Measurements from ENCODE around the gene CCDC90B. TPM values are rescaled to one million over a fixed set of nuclear protein-coding genes. Genes with fewer than 3 reads are reported as not detected.

CCDC90B gene
- total and polyA plus RNA-seq, 2 of the 8 experiments (the other 6 are each of a cell fraction or from before 2014, with no cell fraction given): 21.8 to 54.5 TPM

- POLR2A ChIA-PET (ENCODE audit: partially characterized antibody): no interaction called here
- FAIRE-seq: no peak
These were observed 36.7 kb downstream of the CCDC90B start for GRCh38 chr11:83249445-83249844.

More at GRCh38 chr11:83249445-83249844, 36.7 kb downstream of the CCDC90B start:
- H3K9ac ChIP-seq (replicated peaks in 1 of 4; ENCODE audit: extremely low read depth in 1 of 4, low read depth in 3 of 4, low read length in 3 of 4): no peak overlapping the region
- CTCF ChIA-PET (ENCODE audit: partially characterized antibody): interaction anchor here (0.7 to 4.6 kb wide), 51 partner anchors 8 to 575 kb away, joined by 3 to 69 read pairs (median 4); no protein-coding TSS in a partner anchor
- H4K5ac ChIP-seq (ENCODE audit: insufficient read length, low read depth, low read length): no peak overlapping the region
- H2BK15ac ChIP-seq (ENCODE audit: low read length): no peak overlapping the region
- no peak for DNase-seq (ENCODE audit: low read depth in 1 of 2, low spot score in 2 of 2)
- no peak overlapping the region for H3K18ac ChIP-seq (ENCODE audit: extremely low read depth, low read length)
- no peak overlapping the region for H2AK5ac ChIP-seq (ENCODE audit: low read depth, low read length)
- no peak overlapping the region for H4K91ac ChIP-seq (replicated peaks; ENCODE audit: insufficient read length, low read length)
- H3K79me2 ChIP-seq (ENCODE audit: control insufficient read depth in 1 of 2, insufficient read depth in 2 of 2, low read length in 2 of 2): no peaks in the 10 kb centered on the region
- no peaks in the 10 kb centered on the region for H3K36me3 ChIP-seq (ENCODE audit: control insufficient read depth in 2 of 4, insufficient read depth in 4 of 4, low read length in 3 of 4)
- H4K20me1 ChIP-seq (replicated peaks in 1 of 2; ENCODE audit: control insufficient read depth in 1 of 2, insufficient read depth in 2 of 2, low read length in 2 of 2): peaks cover 0 to 2% of the 10 kb centered on the region in 2 experiments
- H3K56ac ChIP-seq (replicated peaks; ENCODE audit: insufficient read length, low read depth, low read length): no peak overlapping the region
- H3K4me2 ChIP-seq (ENCODE audit: insufficient read depth in 1 of 2, low read depth in 2 of 2, low read length in 2 of 2): no peak overlapping the region
- no peak overlapping the region for H2BK120ac ChIP-seq (replicated peaks; ENCODE audit: low read depth, low read length)
- no peak overlapping the region for H2BK12ac ChIP-seq (ENCODE audit: low read depth, low read length)
- no peaks in the 10 kb centered on the region for H3K27me3 ChIP-seq (replicated peaks in 1 of 4; ENCODE audit: control insufficient read depth in 3 of 4, extremely low read depth in 1 of 4, insufficient read depth in 3 of 4, low read length in 3 of 4)
- WGBS, 2 experiments (ENCODE audit: extremely low coverage in 1 of 2, insufficient coverage in 1 of 2, insufficient read length in 1 of 2, insufficient replicate concordance in 2 of 2, low coverage in 1 of 2, low lambda C conversion rate in 2 of 2, missing lambda C conversion rate in 1 of 2): 92% methylated on average over 1 of the region's 1 CpG; no CpG with 5 or more reads in 1 of the 2 experiments
- H3K4ac ChIP-seq (replicated peaks; ENCODE audit: insufficient read length, low read depth, low read length): no peak overlapping the region
- H2BK20ac ChIP-seq (ENCODE audit: low read length): no peak overlapping the region
- no peak for TF ChIP-seq ZNF274 (IDR thresholded peaks at IDR 0.05; ENCODE audit: borderline replicate concordance, extremely low read depth, low read length)
- no peak for TF ChIP-seq RAD21 (IDR thresholded peaks at IDR 0.05 in 1 of 2, conservative IDR thresholded peaks at IDR 0.05 in 1 of 2; ENCODE audit: low read depth in 2 of 2, low read length in 2 of 2)
- no peak overlapping the region for H3K27ac ChIP-seq (ENCODE audit: low read depth, low read length)
- H3K79me1 ChIP-seq (ENCODE audit: low read depth, low read length): no peaks in the 10 kb centered on the region
- no peak overlapping the region for H4K8ac ChIP-seq (ENCODE audit: extremely low read depth, insufficient read depth, low read length)
- no peak overlapping the region for H3K4me3 ChIP-seq (ENCODE audit: extremely low read depth in 1 of 4, insufficient read depth in 2 of 4, low read depth in 3 of 4, low read length in 4 of 4)
- no peak overlapping the region for H2BK5ac ChIP-seq (ENCODE audit: low read depth, low read length)
- no peak overlapping the region for H3K23ac ChIP-seq (ENCODE audit: insufficient read length)
- H3K9me3 ChIP-seq (ENCODE audit: insufficient read depth in 2 of 2, low read depth in 1 of 2, low read length in 1 of 2): no peaks in the 10 kb centered on the region
- no peak overlapping the region for H3K14ac ChIP-seq (ENCODE audit: insufficient read length)
- no peaks in the 10 kb centered on the region; the same call in 1 of the 2 replicates for H3K23me2 ChIP-seq (ENCODE audit: low read depth, low read length)
- H2AFZ ChIP-seq (ENCODE audit: low read length): no peak overlapping the region
- no peaks in the 10 kb centered on the region for H3K4me1 ChIP-seq (replicated peaks in 1 of 4; ENCODE audit: control insufficient read depth in 3 of 4, insufficient read depth in 4 of 4, low read length in 3 of 4)

Measured in H1 (cell line).